ENCODE results near the gene UBE2E2. TPM values are rescaled to one million over a fixed set of nuclear protein-coding genes. Genes with fewer than 3 reads are reported as not detected.

Gene UBE2E2
- total RNA-seq, 3 donors from 2014 or later (not counting 1 experiment from before 2014, with no cell fraction given), result 4.8 to 6.1 (median 5.3) TPM

DNA sequence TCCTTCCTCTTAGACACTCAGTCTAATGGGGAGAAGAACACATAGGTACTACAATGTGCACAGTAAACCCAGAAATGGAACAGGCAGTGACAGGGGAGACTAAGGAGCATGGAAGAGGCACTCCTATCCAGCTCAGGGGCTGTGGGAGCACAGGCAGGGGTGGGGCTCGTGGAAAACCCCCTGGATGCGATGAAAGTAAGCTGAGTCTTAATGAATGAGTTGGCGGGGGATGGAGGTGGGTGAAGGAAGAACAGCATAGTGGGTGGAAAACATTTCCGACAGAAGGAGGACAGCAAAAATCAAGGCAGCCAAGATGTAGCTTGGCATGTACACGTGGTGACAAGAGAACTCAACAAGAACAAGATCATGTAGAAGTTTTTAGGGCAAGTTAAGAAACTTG lies 33.6 kb upstream of the UBE2E2 start:
- Mint-ChIP-seq H3K36me3 (no peaks in the 10 kb centered on the region), H3K27me3 (ENCODE audit: low read depth in 2 of 2) (peaks cover 2 to 25% of the 10 kb centered on the region in 2 donors), H3K4me1 (no peaks in the 10 kb centered on the region), H3K4me3 (no peak overlapping the region), H3K27ac (no peak overlapping the region), H3K9me3 (peaks cover 0 to 7% of the 10 kb centered on the region in 2 donors)
- DNase-seq (no peak), ATAC-seq (no peak)
- Histone ChIP-seq H3K4me1 (ENCODE audit: control insufficient read depth, insufficient read depth, low read length) (no peaks in the 10 kb centered on the region), H3K9me3 (ENCODE audit: control insufficient read depth, insufficient read depth, low read length) (no peaks in the 10 kb centered on the region), H3K27ac (ENCODE audit: low read length) (no peak overlapping the region), H3K36me3 (ENCODE audit: control insufficient read depth, insufficient read depth, low read length) (no peaks in the 10 kb centered on the region), H3K4me3 (ENCODE audit: low read length) (no peak overlapping the region), H3K27me3 (ENCODE audit: control insufficient read depth, insufficient read depth, low read length) (no peaks in the 10 kb centered on the region)
- TF ChIP-seq, protein P1, sequence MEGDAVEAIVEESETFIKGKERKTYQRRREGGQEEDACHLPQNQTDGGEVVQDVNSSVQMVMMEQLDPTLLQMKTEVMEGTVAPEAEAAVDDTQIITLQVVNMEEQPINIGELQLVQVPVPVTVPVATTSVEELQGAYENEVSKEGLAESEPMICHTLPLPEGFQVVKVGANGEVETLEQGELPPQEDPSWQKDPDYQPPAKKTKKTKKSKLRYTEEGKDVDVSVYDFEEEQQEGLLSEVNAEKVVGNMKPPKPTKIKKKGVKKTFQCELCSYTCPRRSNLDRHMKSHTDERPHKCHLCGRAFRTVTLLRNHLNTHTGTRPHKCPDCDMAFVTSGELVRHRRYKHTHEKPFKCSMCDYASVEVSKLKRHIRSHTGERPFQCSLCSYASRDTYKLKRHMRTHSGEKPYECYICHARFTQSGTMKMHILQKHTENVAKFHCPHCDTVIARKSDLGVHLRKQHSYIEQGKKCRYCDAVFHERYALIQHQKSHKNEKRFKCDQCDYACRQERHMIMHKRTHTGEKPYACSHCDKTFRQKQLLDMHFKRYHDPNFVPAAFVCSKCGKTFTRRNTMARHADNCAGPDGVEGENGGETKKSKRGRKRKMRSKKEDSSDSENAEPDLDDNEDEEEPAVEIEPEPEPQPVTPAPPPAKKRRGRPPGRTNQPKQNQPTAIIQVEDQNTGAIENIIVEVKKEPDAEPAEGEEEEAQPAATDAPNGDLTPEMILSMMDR (IDR thresholded peaks at IDR 0.05), result no peak
- 83% methylated on average over 5 of the region's 5 CpGs for WGBS (ENCODE audit: insufficient coverage)
- intact Hi-C loops (cut with micrococcal nuclease), result no loop called here

DNA sequence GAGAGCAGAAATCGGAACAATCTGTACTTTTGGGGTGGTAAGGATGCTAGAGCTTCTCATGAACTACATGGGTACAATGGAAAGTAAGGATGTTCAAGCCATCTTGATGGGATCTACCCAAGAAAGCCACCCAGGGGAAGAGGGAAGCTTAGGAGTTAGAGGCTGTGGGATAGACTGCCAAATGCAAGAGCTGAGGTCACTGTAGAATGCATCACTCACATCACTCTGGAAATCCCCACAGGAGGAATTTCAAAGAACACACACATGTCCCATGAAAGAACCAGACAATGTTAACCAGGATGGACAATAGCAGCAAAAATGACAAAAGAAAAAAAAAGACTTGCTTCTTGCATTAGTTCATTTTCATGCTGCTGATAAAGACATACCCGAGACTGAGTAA lies 32.8 kb upstream of the UBE2E2 start:
- Histone ChIP-seq H3K36me3 (ENCODE audit: control insufficient read depth, insufficient read depth, low read length) (no peaks in the 10 kb centered on the region), H3K27me3 (ENCODE audit: control insufficient read depth, insufficient read depth, low read length) (no peaks in the 10 kb centered on the region), H3K27ac (ENCODE audit: low read length) (no peak overlapping the region), H3K4me1 (ENCODE audit: control insufficient read depth, insufficient read depth, low read length) (no peaks in the 10 kb centered on the region), H3K9me3 (ENCODE audit: control insufficient read depth, insufficient read depth, low read length) (no peaks in the 10 kb centered on the region), H3K4me3 (ENCODE audit: low read length) (no peak overlapping the region)
- intact Hi-C loops (cut with micrococcal nuclease), result no loop called here
- TF ChIP-seq, protein P1 (IDR thresholded peaks at IDR 0.05), result no peak
- DNase-seq, result no peak
- H3K36me3 Mint-ChIP-seq, result no peaks in the 10 kb centered on the region
- no peak overlapping the region for H3K27ac Mint-ChIP-seq
- H3K4me3 Mint-ChIP-seq, result no peak overlapping the region
- H3K4me1 Mint-ChIP-seq, result no peaks in the 10 kb centered on the region
- no peak for ATAC-seq
- peaks cover 0 to 7% of the 10 kb centered on the region in 2 donors for H3K9me3 Mint-ChIP-seq
- peaks cover 2 to 25% of the 10 kb centered on the region in 2 donors for H3K27me3 Mint-ChIP-seq (ENCODE audit: low read depth in 2 of 2)
- 94% methylated on average over 2 of the region's 2 CpGs for WGBS (ENCODE audit: insufficient coverage)

DNA sequence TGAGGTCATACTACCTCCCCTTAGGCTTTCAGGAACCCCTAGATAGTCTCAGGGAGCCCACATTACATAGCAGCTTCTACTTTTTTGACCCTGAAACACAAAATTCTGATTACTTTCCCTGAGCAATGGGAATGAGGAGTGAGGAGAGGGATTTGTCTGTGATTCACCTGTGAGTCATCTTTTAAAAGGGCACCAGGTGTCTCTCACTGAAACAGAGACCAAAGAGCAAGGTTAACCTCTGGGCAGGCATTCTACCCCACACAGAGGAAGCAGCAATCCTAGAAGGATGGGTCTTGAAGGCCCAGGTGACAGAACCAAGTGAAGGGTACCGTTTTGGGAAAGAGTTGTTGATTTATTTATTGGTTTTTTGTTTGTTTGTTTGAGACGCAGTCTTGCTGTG lies 31.1 kb upstream of the UBE2E2 start:
- Mint-ChIP-seq H3K27ac (no peak overlapping the region), H3K4me1 (no peaks in the 10 kb centered on the region), H3K4me3 (no peak overlapping the region), H3K9me3 (peaks cover 0 to 7% of the 10 kb centered on the region in 2 donors), H3K36me3 (no peaks in the 10 kb centered on the region), H3K27me3 (ENCODE audit: low read depth in 2 of 2) (peaks cover 2 to 25% of the 10 kb centered on the region in 2 donors)
- H3K36me3 ChIP-seq (ENCODE audit: control insufficient read depth, insufficient read depth, low read length), result no peaks in the 10 kb centered on the region
- DNase-seq, result no peak
- H3K4me3 ChIP-seq (ENCODE audit: low read length), result no peak overlapping the region
- TF ChIP-seq, protein P1 (IDR thresholded peaks at IDR 0.05), result no peak
- no peaks in the 10 kb centered on the region for H3K4me1 ChIP-seq (ENCODE audit: control insufficient read depth, insufficient read depth, low read length)
- ATAC-seq, result no peak
- intact Hi-C loops (cut with micrococcal nuclease), result no loop called here
- H3K27me3 ChIP-seq (ENCODE audit: control insufficient read depth, insufficient read depth, low read length), result no peaks in the 10 kb centered on the region
- 82% methylated on average over 2 of the region's 2 CpGs for WGBS (ENCODE audit: insufficient coverage)
- no peak overlapping the region for H3K27ac ChIP-seq (ENCODE audit: low read length)
- no peaks in the 10 kb centered on the region for H3K9me3 ChIP-seq (ENCODE audit: control insufficient read depth, insufficient read depth, low read length)

DNA sequence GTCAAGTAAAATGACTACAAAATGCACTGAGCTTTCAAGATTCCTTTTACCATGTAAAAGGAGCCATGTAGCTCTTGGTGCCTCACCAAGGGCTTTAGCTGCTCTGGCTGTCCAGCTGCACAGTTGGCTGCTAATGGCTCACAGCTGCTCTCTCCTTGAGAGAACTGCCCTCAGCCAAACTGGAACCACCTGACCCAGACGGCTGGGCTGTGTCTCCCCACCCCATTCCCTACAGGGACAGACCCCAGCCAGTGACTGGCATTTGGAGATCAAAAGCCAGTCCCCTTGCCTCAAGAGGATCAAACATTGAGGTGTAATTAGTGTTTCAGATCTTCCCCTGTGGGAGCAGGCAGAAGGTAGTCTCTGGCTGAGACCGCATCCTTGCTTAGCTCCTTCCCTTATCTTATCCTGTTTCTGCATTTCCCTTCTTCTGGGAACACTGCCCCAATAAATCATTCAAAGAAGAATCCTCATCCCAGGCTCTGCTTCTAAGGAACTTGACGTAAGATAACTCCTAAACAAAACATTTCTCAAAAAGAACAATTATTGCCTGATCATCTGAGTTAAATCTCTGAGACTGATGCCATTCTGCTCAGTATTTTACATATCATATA lies 28.6 kb upstream of the UBE2E2 start:
- H3K4me1 ChIP-seq (ENCODE audit: control insufficient read depth, insufficient read depth, low read length), result no peaks in the 10 kb centered on the region
- H3K27me3 Mint-ChIP-seq (ENCODE audit: low read depth in 2 of 2), result peaks cover 0 to 18% of the 10 kb centered on the region in 2 donors
- H3K27me3 ChIP-seq (ENCODE audit: control insufficient read depth, insufficient read depth, low read length), result no peaks in the 10 kb centered on the region
- ATAC-seq (no peak), DNase-seq (no peak)
- H3K4me3 ChIP-seq (ENCODE audit: low read length), result no peak overlapping the region
- no peak overlapping the region for H3K27ac ChIP-seq (ENCODE audit: low read length)
- H3K36me3 ChIP-seq (ENCODE audit: control insufficient read depth, insufficient read depth, low read length), result no peaks in the 10 kb centered on the region
- no peak overlapping the region for H3K4me3 Mint-ChIP-seq
- no peaks in the 10 kb centered on the region for H3K36me3 Mint-ChIP-seq
- TF ChIP-seq, protein P1 (IDR thresholded peaks at IDR 0.05), result no peak
- 80% methylated on average over 3 of the region's 3 CpGs for WGBS (ENCODE audit: insufficient coverage)
- intact Hi-C loops (cut with micrococcal nuclease), result no loop called here
- no peak overlapping the region for H3K27ac Mint-ChIP-seq
- peaks cover 3 to 7% of the 10 kb centered on the region in 2 donors for H3K9me3 Mint-ChIP-seq
- H3K9me3 ChIP-seq (ENCODE audit: control insufficient read depth, insufficient read depth, low read length), result no peaks in the 10 kb centered on the region
- no peaks in the 10 kb centered on the region for H3K4me1 Mint-ChIP-seq

Data from natural killer cell (primary cell).